GM18951 (cell line): ENCODE data around the gene TNRC6C.

ENCODE experiments used
- POLR2A ChIP-seq: IDR thresholded peaks from 4 replicates; pipeline ENCODE4 v1.6.1; 2011; ENCODE audit warnings: mild to moderate bottlenecking; ENCODE audit not compliant: insufficient read length, insufficient read depth; ENCODE audit errors: extremely low read depth
- in situ Hi-C: fragments of 300-500 bp; cut with MboI; formaldehyde crosslinking; loops from one replicate; pipeline ENCODE4 v1.12.0; 2022; ENCODE audit warnings: low sequenced_read_pairs, mixed read lengths, inconsistent platforms; ENCODE audit not compliant: unreplicated experiment

The TNRC6C gene

GRCh38 chr17:78001182-78001581 is 42.7 kb downstream of the TNRC6C start:
- TF ChIP-seq POLR2A, result no peak
- in situ Hi-C loops, result no loop called here

- in situ Hi-C loops, result no loop called here
- no peak for TF ChIP-seq POLR2A
These were observed 43.1 kb downstream of the TNRC6C start for GRCh38 chr17:78001612-78002011.

GRCh38 chr17:78002166-78002565 is 43.7 kb downstream of the TNRC6C start:
- in situ Hi-C loops, result no loop called here
- TF ChIP-seq POLR2A, result no peak

DNA sequence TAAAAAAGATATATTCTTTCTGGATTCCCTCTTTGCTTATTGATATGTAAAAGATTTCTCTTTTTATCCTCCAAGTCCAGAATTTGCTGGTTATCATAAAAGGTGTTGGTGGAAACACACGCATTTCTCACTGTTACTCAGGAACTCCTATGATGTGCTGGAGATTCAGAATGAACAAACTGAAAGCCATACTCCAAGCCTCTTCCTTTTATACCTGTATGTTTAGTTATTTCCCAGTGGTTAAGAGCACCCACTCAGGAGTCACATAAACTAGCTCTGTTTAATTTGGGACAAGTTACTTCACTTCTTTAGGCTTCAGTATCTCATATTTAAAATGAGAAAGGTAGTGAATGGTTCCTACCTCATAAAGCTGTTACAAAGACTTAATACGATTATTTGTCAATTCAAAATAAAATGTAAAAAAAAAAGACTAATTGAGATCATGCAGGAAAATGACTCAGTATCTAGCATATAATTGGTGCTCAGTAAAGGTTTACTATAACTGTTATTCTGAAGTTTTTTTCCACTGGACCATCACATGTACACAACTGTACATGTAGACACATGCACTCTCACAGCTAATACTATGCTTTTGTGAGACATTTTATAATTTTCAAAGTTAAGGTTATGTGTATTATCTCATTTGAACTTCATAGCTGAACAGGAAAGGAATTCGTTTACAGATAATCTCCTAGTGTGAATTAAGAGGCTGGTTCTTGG is 47.1 kb downstream of the TNRC6C start:
- in situ Hi-C loops, result no loop called here
- no peak for TF ChIP-seq POLR2A

DNA sequence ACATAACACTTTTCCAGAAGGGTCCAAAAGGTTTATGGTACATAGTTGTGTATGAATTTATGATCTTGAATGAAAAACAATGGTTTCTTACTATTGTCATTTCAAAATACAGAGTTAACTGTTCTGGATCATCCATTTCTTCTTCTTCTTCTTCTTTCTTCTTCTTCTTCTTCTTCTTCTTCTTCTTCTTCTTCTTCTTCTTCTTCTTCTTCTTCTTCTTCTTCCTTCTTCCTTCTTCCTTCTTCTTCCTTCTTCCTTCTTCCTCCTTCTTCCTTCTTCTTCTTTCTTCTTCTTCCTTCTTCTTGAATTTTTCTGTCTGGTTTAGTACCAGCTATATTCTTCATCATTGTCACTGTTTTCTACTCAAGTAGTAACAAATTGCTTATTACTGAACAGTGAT is 47.8 kb downstream of the TNRC6C start:
- no peak for TF ChIP-seq POLR2A
- in situ Hi-C loops, result no loop called here

- TF ChIP-seq POLR2A, result no peak
- in situ Hi-C loops, result no loop called here
These were observed 49.1 kb downstream of the TNRC6C start for GRCh38 chr17:78007647-78008046.

DNA sequence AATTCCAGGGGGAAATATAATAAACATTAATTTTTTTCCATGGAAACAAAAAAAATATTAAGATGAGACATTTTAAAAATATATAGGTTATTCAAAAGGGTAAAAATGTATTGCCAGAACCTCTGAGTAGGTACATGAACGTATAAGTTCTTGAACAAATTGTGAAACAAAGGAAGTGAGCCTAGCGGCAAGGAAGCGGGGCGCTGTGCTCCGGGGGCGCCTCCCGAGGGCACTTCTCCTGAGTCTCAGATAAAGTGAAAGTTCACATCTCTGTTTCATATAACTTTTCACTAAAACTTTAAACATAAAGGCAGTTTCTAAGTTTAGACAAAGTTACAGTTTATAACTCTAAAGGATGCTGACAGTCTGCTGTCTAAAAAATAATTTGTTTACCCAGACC is 52.3 kb downstream of the TNRC6C start:
- no peak for TF ChIP-seq POLR2A
- in situ Hi-C loops, result loop anchor here (5.0 kb wide), 1 partner anchor 238 kb away; no protein-coding TSS in a partner anchor

- TF ChIP-seq POLR2A, result no peak
- in situ Hi-C loops, result loop anchor here (5.0 kb wide), 1 partner anchor 240 kb away; no protein-coding TSS in a partner anchor
These were observed 53.9 kb downstream of the TNRC6C start for GRCh38 chr17:78012428-78012827.

GRCh38 chr17:78013683-78014467 is 55.4 kb downstream of the TNRC6C start:
- no peak for TF ChIP-seq POLR2A

GRCh38 chr17:78014646-78015045 is 56.1 kb downstream of the TNRC6C start:
- no peak for TF ChIP-seq POLR2A
- in situ Hi-C loops, result loop anchor here (5.0 kb wide), 1 partner anchor 242 kb away; no protein-coding TSS in a partner anchor

More at GRCh38 chr17:78013683-78014467, 55.4 kb downstream of the TNRC6C start:
- in situ Hi-C loops, result loop anchor here (5.0 kb wide), 1 partner anchor 242 kb away; no protein-coding TSS in a partner anchor

- TF ChIP-seq POLR2A, result no peak
- in situ Hi-C loops, result no loop called here
These were observed 58.3 kb downstream of the TNRC6C start for GRCh38 chr17:78016852-78017251.

- in situ Hi-C loops, result no loop called here
- TF ChIP-seq POLR2A, result no peak
These were observed 61.0 kb downstream of the TNRC6C start for GRCh38 chr17:78019367-78019975.

DNA sequence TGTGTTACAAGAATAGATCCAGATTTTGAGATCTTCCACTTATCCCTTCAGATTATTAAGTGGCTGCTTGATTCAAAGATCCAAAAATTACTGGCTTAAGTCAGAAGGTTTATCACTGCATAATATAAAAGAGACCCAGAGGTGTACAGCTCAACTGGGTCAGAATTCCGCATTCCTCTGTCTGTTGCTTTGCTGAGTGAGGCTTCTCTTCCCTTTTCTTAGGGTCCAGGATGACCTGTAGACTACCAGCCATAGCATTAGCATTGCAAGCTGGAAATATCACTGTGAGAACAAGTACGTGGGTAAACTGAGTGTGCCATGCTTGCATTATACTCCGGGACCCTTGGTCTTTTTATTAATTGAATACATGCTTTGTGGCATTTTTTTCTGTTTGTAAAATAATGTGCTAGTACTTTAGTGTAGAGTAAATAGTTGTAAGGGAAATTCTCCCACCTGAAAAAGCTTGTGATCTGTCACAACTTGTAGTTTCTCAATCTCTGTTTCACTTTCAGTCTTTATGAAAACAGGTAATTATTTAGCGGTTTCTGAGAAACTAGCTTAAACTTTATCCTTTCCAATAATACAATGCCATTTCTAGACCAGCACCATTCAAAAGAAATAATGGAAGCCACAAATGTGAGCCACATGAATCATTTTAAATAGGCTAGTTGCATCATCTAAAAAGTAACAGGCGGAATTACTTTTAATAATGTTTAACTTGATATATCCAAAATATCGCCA is 61.6 kb downstream of the TNRC6C start:
- in situ Hi-C loops, result no loop called here
- no peak for TF ChIP-seq POLR2A
